Neural cell (in vitro differentiated cells): Measurements from ENCODE around the gene LPGAT1. TPM values are rescaled to one million over a fixed set of nuclear protein-coding genes. Genes with fewer than 3 reads are reported as not detected.

Source experiments
- H2AFZ ChIP-seq: fragments of 200-600, 300-800 bp; sonication (generic), shearing (Covaris generic); 2 replicates; pipeline ENCODE4 v1.6.0; 2014; ENCODE audit warnings: low read depth, mild to moderate bottlenecking, antibody characterized with exemption, low read length, moderate library complexity
- H3F3A ChIP-seq: fragments of 200-600 bp; shearing (Covaris generic); 2 replicates; pipeline ENCODE4 v1.6.1; 2016; ENCODE audit warnings: mild to moderate bottlenecking, moderate library complexity, mixed read lengths, antibody characterized with exemption, low read length; ENCODE audit not compliant: insufficient read depth, poor library complexity, severe bottlenecking
- H3K27ac ChIP-seq: fragments of 200-600, 300-800 bp; sonication (generic), shearing (Covaris generic); 2 replicates; pipeline ENCODE4 v1.5.1; 2014; ENCODE audit warnings: mild to moderate bottlenecking, low read length, moderate library complexity
- H3K27me3 ChIP-seq: fragments of 300-800, 200-600 bp; sonication (generic), shearing (Covaris generic); 2 replicates; pipeline ENCODE4 v1.6.0; 2014; ENCODE audit warnings: mild to moderate bottlenecking, low read depth, low read length, moderate library complexity; ENCODE audit not compliant: insufficient read depth
- H3K36me3 ChIP-seq: fragments of 300-800, 200-600 bp; sonication (generic), shearing (Covaris generic); 2 replicates; pipeline ENCODE4 v1.5.1; 2014; ENCODE audit warnings: mild to moderate bottlenecking, antibody characterized with exemption, low read length, moderate library complexity; ENCODE audit not compliant: insufficient read depth
- H3K4me2 ChIP-seq: fragments of 300-800, 200-600 bp; sonication (generic), shearing (Covaris generic); 2 replicates; pipeline ENCODE4 v1.6.0; 2014; ENCODE audit warnings: mild to moderate bottlenecking, low read length
- H3K4me3 ChIP-seq: fragments of 300-800, 200-600 bp; sonication (generic), shearing (Covaris generic); 2 replicates; pipeline ENCODE4 v1.5.1; 2014; ENCODE audit warnings: mild to moderate bottlenecking, low read length, moderate library complexity
- H3K79me2 ChIP-seq: fragments of 200-600 bp; shearing (Covaris generic); replicated peaks from 2 replicates; pipeline ENCODE4 v1.6.0; 2014; ENCODE audit warnings: mild to moderate bottlenecking, low read length, moderate library complexity; ENCODE audit not compliant: insufficient read depth
- H3K9ac ChIP-seq: fragments of 300-800, 200-600 bp; sonication (generic), shearing (Covaris generic); 2 replicates; pipeline ENCODE4 v1.6.1; 2016; ENCODE audit warnings: mild to moderate bottlenecking, low read length, mixed read lengths
- H3K9me2 ChIP-seq: fragments of 200-600 bp; shearing (Covaris generic); 2 replicates; pipeline ENCODE4 v1.6.1; 2016; ENCODE audit warnings: mild to moderate bottlenecking, low read length, mixed read lengths; ENCODE audit not compliant: insufficient read depth
- H3K9me3 ChIP-seq: fragments of 200-600, 300-800 bp; sonication (generic), shearing (Covaris generic); 2 replicates; pipeline ENCODE4 v1.6.1; 2016; ENCODE audit warnings: mild to moderate bottlenecking, mixed run types, low read length, moderate library complexity, mixed read lengths
- H4K20me1 ChIP-seq: fragments of 200-600 bp; shearing (Covaris generic); 2 replicates; pipeline ENCODE4 v1.6.1; 2016; ENCODE audit warnings: mild to moderate bottlenecking, mixed run types; ENCODE audit not compliant: insufficient read depth
- CTCF ChIP-seq: fragments of 450-650 bp; IDR thresholded peaks from 2 replicates; pipeline ENCODE4 v1.5.1; 2014; ENCODE audit warnings: antibody characterized with exemption, mild to moderate bottlenecking, moderate library complexity; ENCODE audit not compliant: poor library complexity, severe bottlenecking
- EP300 ChIP-seq: fragments of 450-650 bp; conservative IDR thresholded peaks from 2 replicates; pipeline ENCODE4 v1.6.1; 2014; ENCODE audit warnings: antibody characterized with exemption, mild to moderate bottlenecking, moderate library complexity; ENCODE audit not compliant: poor library complexity, severe bottlenecking
- EZH2 ChIP-seq: fragments of 200-600, 300-800 bp; shearing (Covaris generic), sonication (generic); IDR thresholded peaks from 2 replicates; pipeline ENCODE4 v1.6.1; 2014; ENCODE audit warnings: antibody characterized with exemption, low read length, borderline replicate concordance, mild to moderate bottlenecking; ENCODE audit not compliant: insufficient read depth, poor library complexity, severe bottlenecking
- MXI1 ChIP-seq: fragments of 450-650 bp; conservative IDR thresholded peaks from 2 replicates; pipeline ENCODE4 v1.6.1; 2014; ENCODE audit warnings: antibody characterized with exemption, mild to moderate bottlenecking; ENCODE audit not compliant: poor library complexity, severe bottlenecking
- POLR2AphosphoS5 ChIP-seq: IDR thresholded peaks from 2 replicates; pipeline ENCODE4 v1.6.1; 2012
- RAD21 ChIP-seq: fragments of 450-650 bp; conservative IDR thresholded peaks from 2 replicates; pipeline ENCODE4 v1.6.1; 2014; ENCODE audit warnings: antibody characterized with exemption, mild to moderate bottlenecking, moderate library complexity
- REST ChIP-seq: IDR thresholded peaks from 2 replicates; pipeline ENCODE4 v1.6.1; 2012; ENCODE audit warnings: borderline replicate concordance
- SMC3 ChIP-seq: fragments of 450-650 bp; conservative IDR thresholded peaks from 2 replicates; pipeline ENCODE4 v1.6.1; 2014; ENCODE audit warnings: antibody characterized with exemption, mild to moderate bottlenecking, moderate library complexity; ENCODE audit not compliant: poor library complexity
- TAF1 ChIP-seq: IDR thresholded peaks from 2 replicates; pipeline ENCODE4 v1.6.1; 2012; ENCODE audit warnings: low read depth
- polyA plus RNA-seq: library from polyadenylated mRNA; depleted of rRNA; stranded (reverse); fragments of >200 nt; gene quantifications from 2 replicates; pipeline ENCODE4 v1.2.3, GENCODE V29; 2014

LPGAT1 gene
- polyA plus RNA-seq, 1 donor from 2014 or later, result 53.1 TPM

GRCh38 chr1:211762206-211762605 is 68.4 kb downstream of the LPGAT1 start:
- no peak overlapping the region for H2AFZ ChIP-seq
- no peak overlapping the region for H3K4me3 ChIP-seq
- H4K20me1 ChIP-seq, result no peaks in the 10 kb centered on the region
- no peaks in the 10 kb centered on the region for H3F3A ChIP-seq
- H3K9me3 ChIP-seq, result no peaks in the 10 kb centered on the region
- no peak for TF ChIP-seq MXI1
- no peak for TF ChIP-seq POLR2AphosphoS5
- TF ChIP-seq TAF1, result no peak
- TF ChIP-seq EP300, result no peak
- no peak for TF ChIP-seq EZH2
- no peak for TF ChIP-seq RAD21
- TF ChIP-seq REST, result no peak
- no peak for TF ChIP-seq SMC3
- TF ChIP-seq CTCF, result no peak
- no peak overlapping the region for H3K9ac ChIP-seq
- H3K9me2 ChIP-seq, result no peaks in the 10 kb centered on the region
- H3K79me2 ChIP-seq, result no peaks in the 10 kb centered on the region
- H3K27ac ChIP-seq, result no peak overlapping the region
- H3K36me3 ChIP-seq, result no peaks in the 10 kb centered on the region
- no peak overlapping the region for H3K4me2 ChIP-seq
- no peaks in the 10 kb centered on the region for H3K27me3 ChIP-seq

- Histone ChIP-seq H3K9me2 (no peaks in the 10 kb centered on the region), H3K4me2 (no peak overlapping the region), H3K9me3 (no peaks in the 10 kb centered on the region), H3K79me2 (no peaks in the 10 kb centered on the region), H3K9ac (no peak overlapping the region), H3K27ac (no peak overlapping the region), H3F3A (no peaks in the 10 kb centered on the region), H3K4me3 (no peak overlapping the region), H2AFZ (no peak overlapping the region), H4K20me1 (no peaks in the 10 kb centered on the region), H3K27me3 (no peaks in the 10 kb centered on the region), H3K36me3 (no peaks in the 10 kb centered on the region)
- TF ChIP-seq TAF1 (no peak), CTCF (no peak)
These were observed 69.2 kb downstream of the LPGAT1 start for GRCh38 chr1:211761400-211761799.
